Activated B cell treated with CpG ODN at 0.5 μM for 24 hours (primary cell): ENCODE measurements around the gene TFDP2. TPM values are rescaled to one million over a fixed set of nuclear protein-coding genes. Genes with fewer than 3 reads are reported as not detected.

Experiments
- ATAC-seq: fragments of 200-7000 bp; cut with Tn5 transposase; one replicate; pipeline ENCODE4 v1.10.0; 2021; ENCODE audit warnings: low read depth, mild to moderate bottlenecking, moderate library complexity
- CTCF ChIA-PET: fragments of 350-600 bp; sonication (Branson Sonifier 250); formaldehyde crosslinking; loops from one replicate; lab custom pipeline; 2021; ENCODE audit warnings: antibody characterized with exemption; lab: Charles Lee
- POLR2A ChIA-PET: fragments of 350-600 bp; sonication (Branson Sonifier 250); formaldehyde crosslinking; loops from one replicate; lab custom pipeline; 2021; ENCODE audit warnings: antibody characterized with exemption; lab: Charles Lee
- DNase-seq: peaks from one replicate; pipeline ENCODE4 v3.0.0; 2022
- H3K27ac Mint-ChIP-seq: one replicate; pipeline ENCODE4 v1.8.0; 2020; ENCODE audit warnings: mixed read lengths
- H3K27me3 Mint-ChIP-seq: one replicate; pipeline ENCODE4 v1.8.0; 2021; ENCODE audit warnings: mixed read lengths
- H3K36me3 Mint-ChIP-seq: one replicate; pipeline ENCODE4 v1.8.0; 2021; ENCODE audit warnings: low read depth, mixed read lengths
- H3K4me1 Mint-ChIP-seq: one replicate; pipeline ENCODE4 v1.8.0; 2021; ENCODE audit warnings: mixed read lengths
- H3K4me3 Mint-ChIP-seq: one replicate; pipeline ENCODE4 v1.8.0; 2020; ENCODE audit warnings: mild to moderate bottlenecking, mixed read lengths
- H3K9me3 Mint-ChIP-seq: one replicate; pipeline ENCODE4 v1.8.0; 2020; ENCODE audit warnings: mixed read lengths
- intact Hi-C: fragments of 100-400 bp; cut with micrococcal nuclease; formaldehyde crosslinking; loops from one replicate; pipeline ENCODE4 v1.15.1; 2024
- total RNA-seq: library from RNA; stranded (reverse); gene quantifications from 2 replicates; pipeline ENCODE4 v1.2.3, GENCODE V29; 2022
- TF ChIP-seq, protein P1 (sequence below): fragments of 200-600 bp; IDR thresholded peaks from one replicate; pipeline ENCODE4 v1.8.0; 2022; ENCODE audit warnings: antibody characterized with exemption, mild to moderate bottlenecking

Gene TFDP2
- total RNA-seq, 1 donor from 2014 or later = 23.1 TPM

DNA sequence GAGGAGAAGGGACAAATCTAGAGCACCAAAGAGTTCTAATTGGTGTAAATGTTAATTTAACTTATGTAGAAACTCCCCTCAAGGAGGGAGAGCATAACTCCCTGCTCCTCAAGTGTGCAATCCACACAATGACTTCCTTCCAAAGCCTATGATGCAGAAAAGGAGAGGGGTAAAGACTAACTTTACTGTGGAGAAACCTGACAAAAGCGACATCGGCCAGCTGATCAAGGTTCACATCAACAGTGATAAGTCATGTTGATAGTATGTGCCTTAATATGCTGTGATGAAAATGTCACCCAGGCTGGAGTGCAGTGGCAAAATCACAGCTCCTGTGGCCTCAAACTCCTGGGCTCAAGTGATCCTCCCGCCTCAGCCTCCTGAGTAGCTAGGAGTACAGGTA, 76.5 kb downstream of the TFDP2 start:
- ATAC-seq = no peak
- ChIA-PET POLR2A (no interaction called here), CTCF (no interaction called here)
- H3K27ac Mint-ChIP-seq = no peak overlapping the region
- no peaks in the 10 kb centered on the region for H3K4me1 Mint-ChIP-seq
- no peak overlapping the region for H3K4me3 Mint-ChIP-seq
- intact Hi-C loops = no loop called here
- no peaks in the 10 kb centered on the region for H3K36me3 Mint-ChIP-seq
- TF ChIP-seq, protein P1, sequence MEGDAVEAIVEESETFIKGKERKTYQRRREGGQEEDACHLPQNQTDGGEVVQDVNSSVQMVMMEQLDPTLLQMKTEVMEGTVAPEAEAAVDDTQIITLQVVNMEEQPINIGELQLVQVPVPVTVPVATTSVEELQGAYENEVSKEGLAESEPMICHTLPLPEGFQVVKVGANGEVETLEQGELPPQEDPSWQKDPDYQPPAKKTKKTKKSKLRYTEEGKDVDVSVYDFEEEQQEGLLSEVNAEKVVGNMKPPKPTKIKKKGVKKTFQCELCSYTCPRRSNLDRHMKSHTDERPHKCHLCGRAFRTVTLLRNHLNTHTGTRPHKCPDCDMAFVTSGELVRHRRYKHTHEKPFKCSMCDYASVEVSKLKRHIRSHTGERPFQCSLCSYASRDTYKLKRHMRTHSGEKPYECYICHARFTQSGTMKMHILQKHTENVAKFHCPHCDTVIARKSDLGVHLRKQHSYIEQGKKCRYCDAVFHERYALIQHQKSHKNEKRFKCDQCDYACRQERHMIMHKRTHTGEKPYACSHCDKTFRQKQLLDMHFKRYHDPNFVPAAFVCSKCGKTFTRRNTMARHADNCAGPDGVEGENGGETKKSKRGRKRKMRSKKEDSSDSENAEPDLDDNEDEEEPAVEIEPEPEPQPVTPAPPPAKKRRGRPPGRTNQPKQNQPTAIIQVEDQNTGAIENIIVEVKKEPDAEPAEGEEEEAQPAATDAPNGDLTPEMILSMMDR = no peak
- no peaks in the 10 kb centered on the region for H3K9me3 Mint-ChIP-seq
- no peaks in the 10 kb centered on the region for H3K27me3 Mint-ChIP-seq
- no peak for DNase-seq

GRCh38 chr3:142065932-142066331, 83.4 kb downstream of the TFDP2 start:
- ChIA-PET CTCF (no interaction called here), POLR2A (no interaction called here)
- H3K4me3 Mint-ChIP-seq = no peak overlapping the region
- H3K9me3 Mint-ChIP-seq = no peaks in the 10 kb centered on the region
- no peaks in the 10 kb centered on the region for H3K27me3 Mint-ChIP-seq
- no peak overlapping the region for H3K27ac Mint-ChIP-seq
- TF ChIP-seq, protein P1 = no peak
- intact Hi-C loops = no loop called here
- DNase-seq (no peak), ATAC-seq (no peak)
- H3K4me1 Mint-ChIP-seq = no peaks in the 10 kb centered on the region
- no peaks in the 10 kb centered on the region for H3K36me3 Mint-ChIP-seq

DNA sequence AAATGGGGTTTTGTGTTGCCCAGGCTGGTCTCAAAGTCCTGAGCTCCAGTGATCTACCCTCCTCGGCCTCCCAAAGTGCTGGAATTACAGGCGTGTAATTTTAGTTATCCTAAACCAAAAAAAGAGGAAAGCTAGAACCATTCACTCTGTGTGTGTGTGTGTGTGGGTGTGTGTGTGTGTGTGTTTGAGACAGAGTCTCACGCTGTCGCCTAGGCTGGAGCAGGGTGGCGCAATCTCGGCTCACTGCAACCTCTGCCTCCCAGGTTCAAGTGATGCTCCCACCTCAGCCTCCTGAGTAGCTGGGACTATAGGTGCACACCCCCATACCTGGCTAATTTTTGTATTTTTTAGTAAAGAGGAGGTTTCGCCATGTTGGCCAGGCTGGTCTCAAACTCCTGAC, 84.0 kb downstream of the TFDP2 start:
- Mint-ChIP-seq H3K4me1 (no peaks in the 10 kb centered on the region), H3K27ac (no peak overlapping the region), H3K36me3 (no peaks in the 10 kb centered on the region), H3K27me3 (no peaks in the 10 kb centered on the region), H3K9me3 (no peaks in the 10 kb centered on the region), H3K4me3 (no peak overlapping the region)
- ATAC-seq = no peak
- TF ChIP-seq, protein P1 = no peak
- intact Hi-C loops = no loop called here
- no peak for DNase-seq
- ChIA-PET POLR2A (no interaction called here), CTCF (no interaction called here)

DNA sequence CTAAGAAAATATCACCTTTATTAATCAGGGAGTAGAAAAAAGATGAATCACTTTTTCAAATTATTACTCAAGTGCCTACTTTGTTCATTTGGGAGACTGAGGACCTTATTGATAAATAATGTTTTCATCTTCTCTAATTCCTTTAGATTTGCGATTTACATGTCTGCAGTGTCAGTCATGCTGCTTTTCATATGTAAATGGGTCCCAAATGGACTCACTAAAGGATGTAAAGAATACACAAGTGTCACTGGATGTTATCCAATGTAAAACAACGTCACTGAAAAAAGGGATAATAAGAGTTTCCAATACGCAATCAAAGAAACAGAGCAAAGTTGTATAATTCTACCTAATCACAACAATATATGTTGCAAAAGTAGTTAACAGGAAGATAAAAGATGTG, 84.9 kb downstream of the TFDP2 start:
- TF ChIP-seq, protein P1 = no peak
- Mint-ChIP-seq H3K27me3 (no peaks in the 10 kb centered on the region), H3K9me3 (no peaks in the 10 kb centered on the region), H3K36me3 (no peaks in the 10 kb centered on the region), H3K27ac (no peak overlapping the region), H3K4me1 (no peaks in the 10 kb centered on the region), H3K4me3 (no peak overlapping the region)
- intact Hi-C loops = no loop called here
- ATAC-seq = no peak
- DNase-seq = no peak
- ChIA-PET CTCF (no interaction called here), POLR2A (no interaction called here)

DNA sequence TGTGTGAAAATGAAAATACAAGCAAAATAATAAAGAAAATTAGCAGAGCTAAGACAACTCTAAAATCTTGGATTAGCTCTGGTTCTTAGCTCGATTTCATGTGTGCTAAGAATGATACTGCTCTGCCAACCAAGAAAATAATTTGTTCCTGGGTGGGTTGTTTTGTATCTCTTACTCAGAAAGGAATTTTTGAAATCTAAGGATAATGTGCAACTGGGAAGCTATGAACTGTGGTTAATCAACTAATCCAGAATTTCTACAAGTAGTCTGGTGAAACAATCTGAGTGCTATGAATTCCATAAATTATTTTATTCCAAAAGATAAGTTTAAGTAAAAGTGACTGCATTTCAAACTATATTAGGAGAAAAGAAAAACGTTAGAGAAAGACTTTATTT, 92.0 kb downstream of the TFDP2 start:
- CTCF ChIA-PET = no interaction called here

More for the DNA sequence above, 92.0 kb downstream of the TFDP2 start:
- Mint-ChIP-seq H3K4me1 (peaks cover 5% of the 10 kb centered on the region), H3K27me3 (no peaks in the 10 kb centered on the region), H3K27ac (no peak overlapping the region), H3K36me3 (peaks cover 8% of the 10 kb centered on the region), H3K4me3 (no peak overlapping the region), H3K9me3 (peaks cover 7% of the 10 kb centered on the region)
- ATAC-seq (no peak), DNase-seq (no peak)
- POLR2A ChIA-PET = no interaction called here
- intact Hi-C loops = no loop called here
- TF ChIP-seq, protein P1 = no peak
